ENCODE data around the gene CUL9. TPM values are rescaled to one million over a fixed set of nuclear protein-coding genes. Genes with fewer than 3 reads are reported as not detected.

CUL9 gene
- total RNA-seq, 1 experiment from 2014 or later = 15.2 TPM

DNA sequence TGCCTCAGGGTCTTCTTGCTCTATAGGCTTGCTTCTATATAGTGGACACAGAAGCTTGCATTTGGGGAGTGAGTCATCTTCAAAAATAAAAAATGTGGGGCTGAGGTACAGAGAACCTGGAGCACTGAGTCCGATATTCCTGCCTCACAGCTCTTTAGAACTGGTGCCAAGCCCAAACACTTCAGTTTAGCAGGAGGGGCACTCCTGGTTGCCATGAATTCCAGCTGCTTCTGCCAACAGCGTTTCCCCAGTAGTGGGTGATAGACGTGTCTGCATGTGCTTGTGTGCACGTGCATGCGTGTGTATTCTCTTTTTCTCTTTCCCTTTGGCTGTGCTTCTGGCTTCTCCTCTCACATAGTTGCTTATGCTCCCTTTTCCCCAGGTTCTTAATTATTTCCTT, 35.4 kb downstream of the CUL9 start:
- H4K20me1 ChIP-seq (ENCODE audit: control insufficient read depth, insufficient read depth, insufficient read length) = no peaks in the 10 kb centered on the region
- H3K4me1 ChIP-seq (ENCODE audit: insufficient read depth, low read length) = no peaks in the 10 kb centered on the region; the same call in 1 of the 2 replicates
- H2AFZ ChIP-seq (ENCODE audit: low read length) = no peak overlapping the region
- H3K27me3 ChIP-seq (ENCODE audit: insufficient read depth, low read length) = no peaks in the 10 kb centered on the region
- DNase-seq = no peak
- no peak overlapping the region for H2AK5ac ChIP-seq (ENCODE audit: insufficient read length, low read length)
- H2BK12ac ChIP-seq (ENCODE audit: insufficient read length, low read depth, low read length) = no peak overlapping the region
- H3K9me3 ChIP-seq (ENCODE audit: control insufficient read depth, low read depth, low read length) = no peaks in the 10 kb centered on the region
- no CpG with 5 or more reads among the region's 5 CpGs for WGBS (ENCODE audit: extremely low coverage, insufficient read length, low lambda C conversion rate)
- H4K91ac ChIP-seq (ENCODE audit: insufficient read length, low read depth, low read length) = no peak overlapping the region
- no peak overlapping the region for H4K5ac ChIP-seq (ENCODE audit: insufficient read length, low read depth, low read length)
- no peak overlapping the region for H3K4ac ChIP-seq (ENCODE audit: low read depth, low read length)
- no peaks in the 10 kb centered on the region for H3K9me3 Mint-ChIP-seq
- no peaks in the 10 kb centered on the region for H3K79me2 ChIP-seq (ENCODE audit: insufficient read depth, low read length)
- H3T11ph ChIP-seq (ENCODE audit: low read length) = no peak overlapping the region
- no peak overlapping the region for H3K56ac ChIP-seq (ENCODE audit: insufficient read length, low read depth, low read length)
- no peak for TF ChIP-seq CTCF (conservative IDR thresholded peaks at IDR 0.05)
- no peak overlapping the region for H3K18ac ChIP-seq (ENCODE audit: insufficient read length, low read depth, low read length)
- no peak overlapping the region for H2BK120ac ChIP-seq (ENCODE audit: low read depth, low read length, poor library complexity, severe bottlenecking)
- peaks cover 3% of the 10 kb centered on the region for H3K27me3 Mint-ChIP-seq (ENCODE audit: low read depth)
- no peak overlapping the region for H2BK5ac ChIP-seq (ENCODE audit: insufficient read length, low read length)
- H3K23ac ChIP-seq (ENCODE audit: insufficient read length, low read depth, low read length) = no peak overlapping the region
- no peak overlapping the region for H3K9ac ChIP-seq (ENCODE audit: extremely low read depth, insufficient read length, low read length)
- H3K4me1 Mint-ChIP-seq = peaks cover 5 to 9% of the 10 kb centered on the region in 2 experiments; a peak in 3 of 4 replicates
- H3K79me1 ChIP-seq (ENCODE audit: insufficient read depth, low read depth, low read length, poor library complexity, severe bottlenecking) = no peaks in the 10 kb centered on the region
- no peak overlapping the region for H3K4me2 ChIP-seq (ENCODE audit: insufficient read depth, insufficient read length, low read length)
- peaks cover 0 to 2% (median 2%) of the 10 kb centered on the region in 3 experiments; a peak in 2 of 7 replicates for H3K36me3 Mint-ChIP-seq (ENCODE audit: insufficient read depth in 1 of 3, low read depth in 3 of 3)
- no peak overlapping the region for H2BK20ac ChIP-seq (ENCODE audit: low read depth, low read length, poor library complexity, severe bottlenecking)
- H3K14ac ChIP-seq (ENCODE audit: insufficient read depth, low read length) = no peak overlapping the region
- H3K27ac ChIP-seq (ENCODE audit: insufficient read length, low read depth, low read length) = no peak overlapping the region
- no peak overlapping the region; a peak in 1 of 5 replicates for H3K4me3 Mint-ChIP-seq
- H2BK15ac ChIP-seq (ENCODE audit: low read depth, low read length) = no peak overlapping the region
- no peaks in the 10 kb centered on the region for H3K23me2 ChIP-seq (ENCODE audit: insufficient read length, low read depth, low read length, poor library complexity, severe bottlenecking)
- H3K27ac Mint-ChIP-seq = no peak overlapping the region; a peak in 1 of 7 replicates
- no peak overlapping the region for H4K8ac ChIP-seq (replicated peaks; ENCODE audit: insufficient read length, low read depth, low read length)
